ENCODE data around the gene TMEM120A.

TMEM120A gene

GRCh38 chr7:75985518-75986146 is 8.8 kb downstream of the TMEM120A start:
- TF ChIP-seq CTCF (conservative IDR thresholded peaks at IDR 0.05; ENCODE audit: low read depth, low read length), result no peak
- no peak overlapping the region for H3K4me3 ChIP-seq (ENCODE audit: low read depth, low read length)
- no peak for DNase-seq (ENCODE audit: low read depth)

GRCh38 chr7:75985009-75985517 is 9.3 kb downstream of the TMEM120A start:
- DNase-seq (ENCODE audit: low read depth), result no peak
- H3K4me3 ChIP-seq (ENCODE audit: low read depth, low read length), result no peak overlapping the region
- no peak for TF ChIP-seq CTCF (conservative IDR thresholded peaks at IDR 0.05; ENCODE audit: low read depth, low read length)

- TF ChIP-seq CTCF (conservative IDR thresholded peaks at IDR 0.05; ENCODE audit: low read depth, low read length), result no peak
- no peak overlapping the region for H3K4me3 ChIP-seq (ENCODE audit: low read depth, low read length)
These were observed 10.0 kb downstream of the TMEM120A start for GRCh38 chr7:75984130-75985008.

GRCh38 chr7:75983471-75984129 is 10.8 kb downstream of the TMEM120A start:
- no peak for TF ChIP-seq CTCF (conservative IDR thresholded peaks at IDR 0.05; ENCODE audit: low read depth, low read length)
- DNase-seq (ENCODE audit: low read depth), result no peak
- H3K4me3 ChIP-seq (ENCODE audit: low read depth, low read length), result no peak overlapping the region

More at GRCh38 chr7:75984130-75985008, 10.0 kb downstream of the TMEM120A start:
- no peak for DNase-seq (ENCODE audit: low read depth)

GRCh38 chr7:75982306-75983064 is 11.9 kb downstream of the TMEM120A start:
- no peak for TF ChIP-seq CTCF (conservative IDR thresholded peaks at IDR 0.05; ENCODE audit: low read depth, low read length)
- no peak for DNase-seq (ENCODE audit: low read depth)
- no peak overlapping the region for H3K4me3 ChIP-seq (ENCODE audit: low read depth, low read length)
